Gastroesophageal sphincter (tissue), 4 donors: Measurements from ENCODE around the gene DDX31. TPM values are rescaled to one million over a fixed set of nuclear protein-coding genes. Genes with fewer than 3 reads are reported as not detected.

Experiments
- ATAC-seq: fragments of 150-250 bp; one replicate; pipeline ENCODE4 v1.9.1; 2016; ENCODE audit warnings: mild to moderate bottlenecking, moderate library complexity
- H3K27ac ChIP-seq, 4 donors: fragments of 200-600 bp; sonication (generic) in 3 of 4; 1 replicate in 3 of 4; 2 replicates in 1 of 4; pipeline ENCODE4 v1.5.1; 2016 to 2019
- H3K27me3 ChIP-seq: fragments of 200-600 bp; sonication (generic); one replicate; pipeline ENCODE4 v1.5.1; 2019
- H3K36me3 ChIP-seq, 2 donors: fragments of 200-600 bp; sonication (generic); one replicate each; pipeline ENCODE4 v1.5.1; 2019; ENCODE audit warnings: control low read depth in 1 of 2
- H3K4me1 ChIP-seq, 3 donors: fragments of 200-600 bp; sonication (generic); 1 replicate in 2 of 3; 2 replicates in 1 of 3; pipeline ENCODE4 v1.5.1; 2016 to 2019; ENCODE audit warnings: control low read depth in 2 of 3
- H3K4me3 ChIP-seq, 2 donors: fragments of 200-600 bp; sonication (generic); one replicate each; pipeline ENCODE4 v1.5.1; 2019; ENCODE audit warnings: mild to moderate bottlenecking in 1 of 2, moderate library complexity in 1 of 2
- H3K9me3 ChIP-seq, 3 donors: fragments of 200-600 bp; sonication (generic); one replicate each; pipeline ENCODE4 v1.5.1; 2017 to 2019; ENCODE audit warnings: control low read depth in 2 of 3
- CTCF ChIP-seq, 4 experiments: fragments of 200-600 bp in 2 of 4; fragments of 450-650 bp in 2 of 4; sonication (generic) in 1 of 4; IDR thresholded peaks; one replicate each; pipeline ENCODE4 v1.5.1; 2017 to 2019; ENCODE audit warnings: antibody characterized with exemption in 4 of 4, mild to moderate bottlenecking in 2 of 4, moderate library complexity in 2 of 4
- EP300 ChIP-seq: sonication (generic); formaldehyde crosslinking; IDR thresholded peaks from one replicate; pipeline ENCODE4 v1.6.1; 2017; ENCODE audit warnings: antibody characterized with exemption, mild to moderate bottlenecking
- POLR2A ChIP-seq, 2 donors: fragments of 450-650 bp; IDR thresholded peaks; one replicate each; pipeline ENCODE4 v1.6.1; 2017; ENCODE audit warnings: antibody characterized with exemption in 2 of 2, mild to moderate bottlenecking in 2 of 2, moderate library complexity in 1 of 2
- POLR2AphosphoS5 ChIP-seq: sonication (generic); formaldehyde crosslinking; IDR thresholded peaks from one replicate; pipeline ENCODE4 v1.6.1; 2017; ENCODE audit warnings: antibody characterized with exemption
- WGBS, 2 donors: methylation state at CpG; one replicate each; pipeline ENCODE4 v1.1.5; 2018; ENCODE audit warnings: low coverage in 1 of 2; 5-methylcytosine and 5-hydroxymethylcytosine counted together
- total RNA-seq, 4 donors: library from RNA; depleted of rRNA; stranded (reverse); fragments of >200 nt; gene quantifications; one replicate each; pipeline ENCODE4 v1.1.0, GENCODE V29; 2016

The DDX31 gene
- total RNA-seq, 4 donors from 2014 or later: 8.3 to 10.3 (median 9.3) TPM

- H3K36me3 ChIP-seq: no peaks in the 10 kb centered on the region
- no peak overlapping the region for H3K4me3 ChIP-seq
- ATAC-seq: no peak
- 90% methylated on average over 2 of the region's 7 CpGs; no CpG with 5 or more reads in 1 of the 2 donors for WGBS, 2 donors
- TF ChIP-seq POLR2A (IDR thresholded peaks at IDR 0.05) (no peak), EP300 (no peak), POLR2AphosphoS5 (no peak), CTCF (IDR thresholded peaks at IDR 0.05) (no peak)
- no peak overlapping the region for H3K27ac ChIP-seq
- peaks cover 83% of the 10 kb centered on the region for H3K27me3 ChIP-seq
- H3K4me1 ChIP-seq: peaks cover 0 to 10% (median 0%) of the 10 kb centered on the region in 3 donors
- H3K9me3 ChIP-seq: no peaks in the 10 kb centered on the region
These were observed 122.7 kb downstream of the DDX31 start for GRCh38 chr9:132547052-132547431.

- WGBS, 2 donors: 5% methylated on average over 4 of the region's 27 CpGs; no CpG with 5 or more reads in 1 of the 2 donors
- Histone ChIP-seq H3K4me3 (peak overlapping the region in 1 of 2 donors; percentile 7), H3K27ac (no peak overlapping the region), H3K9me3 (no peaks in the 10 kb centered on the region), H3K36me3 (no peaks in the 10 kb centered on the region), H3K4me1 (peaks cover 0 to 10% (median 0%) of the 10 kb centered on the region in 3 donors), H3K27me3 (peaks cover 78% of the 10 kb centered on the region)
- no peak for ATAC-seq
- TF ChIP-seq CTCF (IDR thresholded peaks at IDR 0.05): peak in 2 of 4 experiments; percentile 9 to 23
- TF ChIP-seq POLR2A (IDR thresholded peaks at IDR 0.05): no peak
These were observed 123.4 kb downstream of the DDX31 start for GRCh38 chr9:132546148-132547051.

GRCh38 chr9:132545578-132545977, 124.2 kb downstream of the DDX31 start:
- no peaks in the 10 kb centered on the region for H3K9me3 ChIP-seq
- H3K4me3 ChIP-seq: no peak overlapping the region
- WGBS, 2 donors: 62 to 70% methylated on average over 5 to 6 of the region's 9 CpGs
- H3K4me1 ChIP-seq: peaks cover 0 to 10% (median 0%) of the 10 kb centered on the region in 3 donors
- no peak overlapping the region for H3K27ac ChIP-seq
- ATAC-seq: no peak
- no peaks in the 10 kb centered on the region for H3K36me3 ChIP-seq
- TF ChIP-seq CTCF (IDR thresholded peaks at IDR 0.05) (no peak), EP300 (no peak), POLR2AphosphoS5 (no peak), POLR2A (IDR thresholded peaks at IDR 0.05) (no peak)
- peaks cover 76% of the 10 kb centered on the region for H3K27me3 ChIP-seq

- 58 to 79% methylated on average over 5 of the region's 21 CpGs for WGBS, 2 donors
- Histone ChIP-seq H3K9me3 (no peaks in the 10 kb centered on the region), H3K27ac (no peak overlapping the region), H3K4me3 (no peak overlapping the region), H3K27me3 (peaks cover 66% of the 10 kb centered on the region), H3K36me3 (no peaks in the 10 kb centered on the region), H3K4me1 (peaks cover 0 to 18% (median 0%) of the 10 kb centered on the region in 3 donors)
- ATAC-seq: no peak
- no peak for TF ChIP-seq POLR2A (IDR thresholded peaks at IDR 0.05)
- no peak for TF ChIP-seq POLR2AphosphoS5
- TF ChIP-seq EP300: no peak
- TF ChIP-seq CTCF (IDR thresholded peaks at IDR 0.05): no peak
These were observed 125.8 kb downstream of the DDX31 start for GRCh38 chr9:132543960-132544359.

- Histone ChIP-seq H3K27me3 (peaks cover 63% of the 10 kb centered on the region), H3K4me1 (peaks cover 0 to 18% (median 0%) of the 10 kb centered on the region in 3 donors), H3K36me3 (no peaks in the 10 kb centered on the region), H3K9me3 (no peaks in the 10 kb centered on the region), H3K27ac (no peak overlapping the region), H3K4me3 (no peak overlapping the region)
- no peak for ATAC-seq
- TF ChIP-seq POLR2AphosphoS5: no peak
- no peak for TF ChIP-seq EP300
- no peak for TF ChIP-seq POLR2A (IDR thresholded peaks at IDR 0.05)
- no peak for TF ChIP-seq CTCF (IDR thresholded peaks at IDR 0.05)
- WGBS, 2 donors: no CpG with 5 or more reads among the region's 4 CpGs
These were observed 126.5 kb downstream of the DDX31 start for GRCh38 chr9:132543251-132543650.
